ENCODE data around the gene OPA1. TPM values are rescaled to one million over a fixed set of nuclear protein-coding genes. Genes with fewer than 3 reads are reported as not detected.

OPA1 gene
- total and polyA plus RNA-seq, 2 of the 4 experiments (the other 2 are of a cell fraction) = 17.8 to 73.7 TPM

DNA sequence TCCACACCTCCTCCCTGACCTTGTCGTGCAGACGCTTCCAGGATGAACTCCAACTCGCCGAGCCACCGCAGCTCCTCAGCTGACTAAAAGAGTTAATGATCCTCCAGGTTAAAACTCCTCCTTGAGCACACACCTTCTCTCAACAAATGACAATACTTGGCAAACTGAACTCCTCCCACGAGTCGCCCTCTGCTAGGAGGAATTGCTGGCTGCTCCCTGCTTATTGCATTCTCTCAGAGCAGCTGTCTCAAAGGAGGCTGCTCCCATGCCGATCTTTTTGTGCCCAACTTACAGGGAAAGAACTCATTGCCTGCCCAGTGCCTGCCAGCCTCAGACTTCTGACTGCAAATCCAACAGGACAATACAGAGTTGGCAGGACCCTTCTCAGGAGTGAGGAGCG is 38.2 kb upstream of the OPA1 start, which contains the start of gene ATP13A4:
Gene ATP13A4, minus strand, starts transcription at position 85 of the 400 bp plus-strand sequence. CDS start 96 bp downstream, outside the sequence.
- no peak within 1 kb of the TSS for H2AK9ac ChIP-seq (replicated peaks; ENCODE audit: low read depth, low read length, poor library complexity)
- no peak within 1 kb of the TSS for H3K18ac ChIP-seq (ENCODE audit: low read depth, low read length)
- H2AK5ac ChIP-seq (ENCODE audit: low read depth, low read length) = no peak within 1 kb of the TSS
- DNase-seq (no peak), ATAC-seq (ENCODE audit: low read depth) (no peak)
- H3K23ac ChIP-seq (ENCODE audit: low read depth, low read length) = no peak within 1 kb of the TSS
- dilution Hi-C loops (cut with HindIII; ENCODE audit: low sequenced_read_pairs, unreplicated experiment) (no loop called here), in situ Hi-C loops (cut with MboI; ENCODE audit: low sequenced_read_pairs) (no loop called here), intact Hi-C loops (cut with micrococcal nuclease) (no loop called here)
- WGBS, 2 experiments (ENCODE audit: extremely low coverage in 2 of 2, insufficient read length in 1 of 2) = 31% methylated on average over 4 of the region's 9 CpGs; no CpG with 5 or more reads in 1 of the 2 experiments
- H2AFZ ChIP-seq (replicated peaks; ENCODE audit: low read length, poor library complexity) = no peak within 1 kb of the TSS
- H4K91ac ChIP-seq (ENCODE audit: insufficient read depth, low read depth, low read length) = no peak within 1 kb of the TSS
- no peak within 1 kb of the TSS for H3K56ac ChIP-seq (ENCODE audit: extremely low read depth, insufficient read depth, low read length)
- H3K9me1 ChIP-seq (ENCODE audit: insufficient read depth, low read length) = no peaks in the 10 kb centered on the region; the same call in 1 of the 2 replicates
- H3K4me3 ChIP-seq (ENCODE audit: insufficient read depth, low read depth, low read length) = no peak within 1 kb of the TSS
- H4K20me1 ChIP-seq (ENCODE audit: insufficient read depth, low read length) = no peaks in the 10 kb centered on the region
- H3K79me1 ChIP-seq (ENCODE audit: low read depth in 1 of 2, low read length in 2 of 2) = no peaks in the 10 kb centered on the region
- no peaks in the 10 kb centered on the region for H3K9me3 ChIP-seq (ENCODE audit: control insufficient read depth, insufficient read depth, low read length)
- BruUV-seq (replicated peaks) = no TSS peak
- H3K27ac ChIP-seq (ENCODE audit: insufficient read depth, low read length) = no peak within 1 kb of the TSS
- H3K4ac ChIP-seq (ENCODE audit: low read depth, low read length) = no peak within 1 kb of the TSS
- no peak within 1 kb of the TSS for H2BK120ac ChIP-seq (ENCODE audit: low read depth, low read length)
- CTCF ChIA-PET = no interaction called here
- H3K4me1 ChIP-seq (ENCODE audit: control insufficient read depth, insufficient read depth, low read length) = no peaks in the 10 kb centered on the region
- no peak within 1 kb of the TSS for H3K14ac ChIP-seq (replicated peaks; ENCODE audit: low read depth, low read length)
- no peak within 1 kb of the TSS for H4K8ac ChIP-seq (ENCODE audit: low read depth in 2 of 2, low read length in 2 of 2)
- peaks cover 2% of the 10 kb centered on the region; the same call in 1 of the 2 replicates for H3K27me3 ChIP-seq (ENCODE audit: control insufficient read depth, insufficient read depth, low read length)
- H2BK20ac ChIP-seq (ENCODE audit: low read depth, low read length) = no peak within 1 kb of the TSS
- H2BK15ac ChIP-seq (ENCODE audit: low read depth, low read length) = no peak within 1 kb of the TSS
- no peak within 1 kb of the TSS for H3K4me2 ChIP-seq (ENCODE audit: low read depth, low read length)
- no peaks in the 10 kb centered on the region for H3K36me3 ChIP-seq (ENCODE audit: control insufficient read depth, insufficient read depth, low read length)
- H3K9ac ChIP-seq (ENCODE audit: low read depth, low read length) = no peak within 1 kb of the TSS
- POLR2A ChIA-PET (ENCODE audit: unreplicated experiment) = no interaction called here
- no peak within 1 kb of the TSS for H4K5ac ChIP-seq (ENCODE audit: low read depth, low read length)
- TF ChIP-seq, protein P1, sequence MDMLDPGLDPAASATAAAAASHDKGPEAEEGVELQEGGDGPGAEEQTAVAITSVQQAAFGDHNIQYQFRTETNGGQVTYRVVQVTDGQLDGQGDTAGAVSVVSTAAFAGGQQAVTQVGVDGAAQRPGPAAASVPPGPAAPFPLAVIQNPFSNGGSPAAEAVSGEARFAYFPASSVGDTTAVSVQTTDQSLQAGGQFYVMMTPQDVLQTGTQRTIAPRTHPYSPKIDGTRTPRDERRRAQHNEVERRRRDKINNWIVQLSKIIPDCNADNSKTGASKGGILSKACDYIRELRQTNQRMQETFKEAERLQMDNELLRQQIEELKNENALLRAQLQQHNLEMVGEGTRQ (IDR thresholded peaks at IDR 0.05; ENCODE audit: low read depth, low read length) = no peak
- TF ChIP-seq, protein P2, sequence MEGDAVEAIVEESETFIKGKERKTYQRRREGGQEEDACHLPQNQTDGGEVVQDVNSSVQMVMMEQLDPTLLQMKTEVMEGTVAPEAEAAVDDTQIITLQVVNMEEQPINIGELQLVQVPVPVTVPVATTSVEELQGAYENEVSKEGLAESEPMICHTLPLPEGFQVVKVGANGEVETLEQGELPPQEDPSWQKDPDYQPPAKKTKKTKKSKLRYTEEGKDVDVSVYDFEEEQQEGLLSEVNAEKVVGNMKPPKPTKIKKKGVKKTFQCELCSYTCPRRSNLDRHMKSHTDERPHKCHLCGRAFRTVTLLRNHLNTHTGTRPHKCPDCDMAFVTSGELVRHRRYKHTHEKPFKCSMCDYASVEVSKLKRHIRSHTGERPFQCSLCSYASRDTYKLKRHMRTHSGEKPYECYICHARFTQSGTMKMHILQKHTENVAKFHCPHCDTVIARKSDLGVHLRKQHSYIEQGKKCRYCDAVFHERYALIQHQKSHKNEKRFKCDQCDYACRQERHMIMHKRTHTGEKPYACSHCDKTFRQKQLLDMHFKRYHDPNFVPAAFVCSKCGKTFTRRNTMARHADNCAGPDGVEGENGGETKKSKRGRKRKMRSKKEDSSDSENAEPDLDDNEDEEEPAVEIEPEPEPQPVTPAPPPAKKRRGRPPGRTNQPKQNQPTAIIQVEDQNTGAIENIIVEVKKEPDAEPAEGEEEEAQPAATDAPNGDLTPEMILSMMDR (conservative IDR thresholded peaks at IDR 0.05; ENCODE audit: low read depth, low read length) = no peak
- TF ChIP-seq, protein P3, sequence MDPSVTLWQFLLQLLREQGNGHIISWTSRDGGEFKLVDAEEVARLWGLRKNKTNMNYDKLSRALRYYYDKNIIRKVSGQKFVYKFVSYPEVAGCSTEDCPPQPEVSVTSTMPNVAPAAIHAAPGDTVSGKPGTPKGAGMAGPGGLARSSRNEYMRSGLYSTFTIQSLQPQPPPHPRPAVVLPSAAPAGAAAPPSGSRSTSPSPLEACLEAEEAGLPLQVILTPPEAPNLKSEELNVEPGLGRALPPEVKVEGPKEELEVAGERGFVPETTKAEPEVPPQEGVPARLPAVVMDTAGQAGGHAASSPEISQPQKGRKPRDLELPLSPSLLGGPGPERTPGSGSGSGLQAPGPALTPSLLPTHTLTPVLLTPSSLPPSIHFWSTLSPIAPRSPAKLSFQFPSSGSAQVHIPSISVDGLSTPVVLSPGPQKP (IDR thresholded peaks at IDR 0.05; ENCODE audit: borderline replicate concordance, low read depth, low read length) = no peak
- TF ChIP-seq POLR2A (IDR thresholded peaks at IDR 0.05; ENCODE audit: low read depth, low read length) = no peak
- TF ChIP-seq CEBPB (IDR thresholded peaks at IDR 0.05; ENCODE audit: low read depth, low read length) = no peak
- no peak for TF ChIP-seq BHLHE40 (IDR thresholded peaks at IDR 0.05; ENCODE audit: low read depth, low read length)
- TF ChIP-seq SMC3 (IDR thresholded peaks at IDR 0.05; ENCODE audit: low read depth, low read length) = no peak
- TF ChIP-seq FOS (IDR thresholded peaks at IDR 0.05; ENCODE audit: low read depth, low read length) = no peak
- TF ChIP-seq CHD1 (IDR thresholded peaks at IDR 0.05; ENCODE audit: low read depth, low read length) = no peak
- TF ChIP-seq RCOR1 (IDR thresholded peaks at IDR 0.05; ENCODE audit: insufficient replicate concordance, low read length) = no peak
- no peak for TF ChIP-seq MAZ (IDR thresholded peaks at IDR 0.05; ENCODE audit: borderline replicate concordance, low read depth, low read length)
- TF ChIP-seq MXI1 (IDR thresholded peaks at IDR 0.05; ENCODE audit: borderline replicate concordance, low read depth, low read length) = no peak
- TF ChIP-seq MAFK (IDR thresholded peaks at IDR 0.05; ENCODE audit: low read depth, low read length) = no peak
- TF ChIP-seq RAD21 (IDR thresholded peaks at IDR 0.05; ENCODE audit: low read length) = no peak
- TF ChIP-seq RFX5 (IDR thresholded peaks at IDR 0.05; ENCODE audit: low read depth, low read length) = no peak
- no peak for TF ChIP-seq NFE2L2 (IDR thresholded peaks at IDR 0.05; ENCODE audit: low read depth, low read length)
- no peak within 1 kb of the TSS for H2BK5ac ChIP-seq (ENCODE audit: low read depth, low read length, poor library complexity, severe bottlenecking)
